Hindlimb muscle (tissue), 1 donor: ENCODE results near the gene TEX44. TPM values are rescaled to one million over a fixed set of nuclear protein-coding genes. Genes with fewer than 3 reads are reported as not detected.
A peak's percentile ranks its signal among the peaks of the same experiment; 100 is the strongest.
"Not testable (repeated sequence)": the region's sequence is repeated elsewhere in the genome, so short reads cannot be mapped to it uniquely, and the experiment has no call there.

Experiments
- DNase-seq: peaks from one replicate; pipeline ENCODE4 v3.0.0-alpha.2; 2013
- polyA plus RNA-seq: library from polyadenylated mRNA; unstranded; fragments of 120-200 nt; gene quantifications from one replicate; pipeline ENCODE4 v1.2.1, GENCODE V29; 2013; ENCODE audit not compliant: insufficient read length

Gene TEX44
- polyA plus RNA-seq, 1 donor = not detected

GRCh38 chr2:231571661-231572191, 20.9 kb upstream of the TEX44 start:
- no peak for DNase-seq

- no peak for DNase-seq
These were observed 19.6 kb upstream of the TEX44 start for GRCh38 chr2:231573096-231573495.

GRCh38 chr2:231573698-231574421, 18.8 kb upstream of the TEX44 start:
- no peak for DNase-seq

GRCh38 chr2:231575612-231576256, 16.9 kb upstream of the TEX44 start:
- no peak for DNase-seq

- DNase-seq = no peak
These were observed 16.2 kb upstream of the TEX44 start for GRCh38 chr2:231576465-231576864.

- DNase-seq = not testable (repeated sequence)
These were observed 14.0 kb upstream of the TEX44 start for GRCh38 chr2:231578655-231579054.

GRCh38 chr2:231579560-231579959, 13.1 kb upstream of the TEX44 start:
- DNase-seq = no peak

- DNase-seq = no peak
These were observed 11.3 kb upstream of the TEX44 start for GRCh38 chr2:231581328-231581727.

- DNase-seq = no peak
These were observed 8.7 kb upstream of the TEX44 start for GRCh38 chr2:231583982-231584381.

- DNase-seq = not testable (repeated sequence)
These were observed 4.9 kb upstream of the TEX44 start for GRCh38 chr2:231587744-231588143.

- no peak for DNase-seq
These were observed 3.0 kb upstream of the TEX44 start for GRCh38 chr2:231589656-231590055.

- no peak for DNase-seq
These were observed 2.0 kb upstream of the TEX44 start for GRCh38 chr2:231590614-231591013.

- no peak for DNase-seq
These were observed 1.0 kb downstream of the TEX44 start for GRCh38 chr2:231593666-231594065.

- peak; percentile 43 for DNase-seq
These were observed 4.4 kb downstream of the TEX44 start for GRCh38 chr2:231597014-231597611.

GRCh38 chr2:231597627-231598026, 5.0 kb downstream of the TEX44 start:
- no peak for DNase-seq

GRCh38 chr2:231600619-231601355, 8.1 kb downstream of the TEX44 start:
- no peak for DNase-seq

- DNase-seq = peak; percentile 63
These were observed 8.9 kb downstream of the TEX44 start for GRCh38 chr2:231601356-231602229.

GRCh38 chr2:231602859-231603467, 10.3 kb downstream of the TEX44 start:
- no peak for DNase-seq

GRCh38 chr2:231604101-231604684, 11.5 kb downstream of the TEX44 start:
- no peak for DNase-seq

- DNase-seq = peak; percentile 99
These were observed 12.3 kb downstream of the TEX44 start for GRCh38 chr2:231604685-231605606.
